GM10266 (cell line): Measurements from ENCODE around the gene UBE2Z.
A peak's percentile ranks its signal among the peaks of the same experiment; 100 is the strongest.
"Not testable (repeated sequence)": the region's sequence is repeated elsewhere in the genome, so short reads cannot be mapped to it uniquely, and the experiment has no call there.

Experiments used
- DNase-seq: peaks from one replicate; pipeline ENCODE4 v3.0.0; 2012; ENCODE audit errors: extremely low spot score
- TF ChIP-seq, protein P1 (sequence below): IDR thresholded peaks from 2 replicates; pipeline ENCODE4 v1.5.1; 2012; ENCODE audit warnings: mild to moderate bottlenecking, low read depth; ENCODE audit not compliant: control insufficient read depth, insufficient read depth; ENCODE audit errors: missing control alignments

UBE2Z gene

DNA sequence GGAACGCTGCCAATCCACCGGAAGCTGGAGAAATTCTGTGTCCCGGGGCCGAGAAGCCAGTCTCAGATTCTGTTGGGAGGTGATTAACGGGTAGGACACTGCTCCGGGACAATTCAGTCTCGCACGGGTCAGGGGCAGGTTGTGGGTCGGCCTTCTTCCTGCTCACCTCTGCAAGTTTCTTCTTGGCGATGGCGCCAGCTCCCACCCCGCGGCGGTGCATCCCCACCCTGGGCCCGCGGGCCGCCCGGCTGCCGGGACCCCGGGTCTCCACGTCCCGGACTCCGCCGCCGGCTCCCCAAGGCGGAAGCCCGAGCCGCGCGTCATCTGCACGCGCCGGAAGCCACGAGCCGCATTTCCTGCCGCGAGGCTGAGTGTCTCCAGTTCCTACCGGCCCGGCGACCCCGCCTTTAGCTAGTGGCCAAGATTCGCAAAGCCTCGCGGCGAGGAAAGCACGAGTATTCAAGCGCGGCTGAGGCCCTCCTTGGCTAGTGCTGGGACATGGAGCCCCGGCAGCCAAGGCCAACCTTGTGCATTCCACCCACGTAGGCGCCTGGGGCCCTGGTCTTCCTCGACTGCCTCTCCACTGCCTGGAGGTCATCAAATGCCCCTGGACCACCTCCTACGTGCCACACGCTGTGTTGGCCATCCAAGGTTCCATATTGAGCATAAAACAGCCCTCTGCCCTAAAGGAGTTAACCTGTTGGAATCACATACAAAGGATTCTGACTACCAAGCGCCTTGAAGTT lies 36.5 kb downstream of the UBE2Z start, which contains the start of gene SNF8:
TSS of gene SNF8 (minus strand) at position 328 of the 746 bp plus-strand sequence. CDS start at position 220, 108 bp downstream.
- TF ChIP-seq, protein P1, sequence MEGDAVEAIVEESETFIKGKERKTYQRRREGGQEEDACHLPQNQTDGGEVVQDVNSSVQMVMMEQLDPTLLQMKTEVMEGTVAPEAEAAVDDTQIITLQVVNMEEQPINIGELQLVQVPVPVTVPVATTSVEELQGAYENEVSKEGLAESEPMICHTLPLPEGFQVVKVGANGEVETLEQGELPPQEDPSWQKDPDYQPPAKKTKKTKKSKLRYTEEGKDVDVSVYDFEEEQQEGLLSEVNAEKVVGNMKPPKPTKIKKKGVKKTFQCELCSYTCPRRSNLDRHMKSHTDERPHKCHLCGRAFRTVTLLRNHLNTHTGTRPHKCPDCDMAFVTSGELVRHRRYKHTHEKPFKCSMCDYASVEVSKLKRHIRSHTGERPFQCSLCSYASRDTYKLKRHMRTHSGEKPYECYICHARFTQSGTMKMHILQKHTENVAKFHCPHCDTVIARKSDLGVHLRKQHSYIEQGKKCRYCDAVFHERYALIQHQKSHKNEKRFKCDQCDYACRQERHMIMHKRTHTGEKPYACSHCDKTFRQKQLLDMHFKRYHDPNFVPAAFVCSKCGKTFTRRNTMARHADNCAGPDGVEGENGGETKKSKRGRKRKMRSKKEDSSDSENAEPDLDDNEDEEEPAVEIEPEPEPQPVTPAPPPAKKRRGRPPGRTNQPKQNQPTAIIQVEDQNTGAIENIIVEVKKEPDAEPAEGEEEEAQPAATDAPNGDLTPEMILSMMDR = no peak
- DNase-seq = peak; percentile 94

DNA sequence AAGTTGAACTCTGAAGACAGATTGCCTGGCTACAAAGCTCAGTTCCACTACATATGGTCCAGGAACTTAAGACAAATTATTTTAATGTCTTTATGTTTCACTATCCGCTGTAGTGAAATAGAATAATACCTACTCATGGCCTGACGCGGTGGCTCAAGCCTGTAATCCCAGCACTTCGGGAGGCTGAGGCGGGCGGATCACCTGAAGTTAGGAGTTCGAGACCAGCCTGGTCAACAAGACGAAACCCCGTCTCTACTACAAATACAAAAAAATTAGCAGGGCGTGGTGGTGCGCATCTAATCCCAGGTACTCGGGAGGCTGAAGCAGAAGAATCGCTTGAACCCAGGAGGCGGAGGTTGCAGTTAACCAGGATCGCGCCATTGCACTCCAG lies 37.0 kb downstream of the UBE2Z start:
- DNase-seq = not testable (repeated sequence)

DNA sequence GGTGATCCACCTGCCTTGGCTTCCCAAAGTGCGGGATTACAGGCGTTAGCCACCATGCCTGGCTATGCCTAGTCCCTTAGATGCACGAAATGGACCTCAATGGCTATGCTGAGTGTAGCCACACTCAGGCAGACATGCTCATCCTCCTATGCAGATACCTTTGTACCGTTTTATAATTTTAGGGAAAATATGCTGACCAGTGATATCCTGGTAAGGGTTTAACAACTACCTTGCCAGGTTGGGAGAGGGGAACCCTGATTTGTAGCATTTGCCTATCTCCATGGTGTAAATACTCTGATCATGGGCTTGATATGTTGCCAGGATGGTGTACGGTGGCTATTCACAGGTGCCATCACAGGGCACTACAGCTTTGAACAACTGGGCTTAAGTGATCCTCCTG lies 43.4 kb downstream of the UBE2Z start:
- no peak for DNase-seq
- TF ChIP-seq, protein P1 = no peak

DNA sequence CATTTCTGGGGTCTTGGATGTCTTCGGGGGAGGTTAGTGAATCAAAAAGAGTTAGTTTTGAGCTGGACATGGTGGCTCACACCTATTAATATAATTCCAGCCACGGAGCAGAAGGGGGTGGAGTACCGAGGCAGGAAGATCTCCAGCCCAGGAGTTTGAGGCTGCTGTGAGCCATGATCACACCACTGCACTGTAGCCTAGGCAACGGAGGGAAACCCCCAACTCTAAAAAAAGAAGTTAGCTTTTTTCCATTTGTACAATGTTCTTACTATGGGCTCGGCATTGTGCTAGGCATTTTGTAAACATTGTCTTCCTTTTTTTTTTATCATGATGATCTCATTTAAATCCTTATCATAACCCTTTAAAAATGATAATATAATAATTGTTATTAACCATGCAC lies 44.7 kb downstream of the UBE2Z start:
- DNase-seq = peak; percentile 39
- TF ChIP-seq, protein P1 = no peak

DNA sequence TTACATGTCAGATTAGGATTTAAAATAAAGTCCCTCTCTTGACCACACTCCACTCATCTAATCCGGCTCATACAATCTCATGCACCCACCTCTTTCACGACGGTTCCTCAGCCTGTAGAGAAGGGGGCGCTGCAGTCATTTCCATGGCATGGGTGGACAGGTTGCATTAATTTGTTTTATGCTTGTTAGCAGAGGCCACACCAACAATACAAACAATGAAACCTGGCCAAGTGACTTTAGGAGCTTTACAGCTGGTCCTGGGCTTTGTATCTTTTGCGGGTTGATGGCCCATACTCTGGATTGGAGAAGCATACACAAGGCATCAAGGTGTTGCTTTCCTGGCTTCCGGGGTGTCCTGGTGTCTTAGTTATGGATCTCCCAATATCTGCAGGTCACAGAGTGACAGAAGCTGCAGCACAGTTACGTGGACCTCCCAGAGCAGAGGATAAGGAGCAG lies 46.1 kb downstream of the UBE2Z start:
- TF ChIP-seq, protein P1 = peak; percentile 45

DNA sequence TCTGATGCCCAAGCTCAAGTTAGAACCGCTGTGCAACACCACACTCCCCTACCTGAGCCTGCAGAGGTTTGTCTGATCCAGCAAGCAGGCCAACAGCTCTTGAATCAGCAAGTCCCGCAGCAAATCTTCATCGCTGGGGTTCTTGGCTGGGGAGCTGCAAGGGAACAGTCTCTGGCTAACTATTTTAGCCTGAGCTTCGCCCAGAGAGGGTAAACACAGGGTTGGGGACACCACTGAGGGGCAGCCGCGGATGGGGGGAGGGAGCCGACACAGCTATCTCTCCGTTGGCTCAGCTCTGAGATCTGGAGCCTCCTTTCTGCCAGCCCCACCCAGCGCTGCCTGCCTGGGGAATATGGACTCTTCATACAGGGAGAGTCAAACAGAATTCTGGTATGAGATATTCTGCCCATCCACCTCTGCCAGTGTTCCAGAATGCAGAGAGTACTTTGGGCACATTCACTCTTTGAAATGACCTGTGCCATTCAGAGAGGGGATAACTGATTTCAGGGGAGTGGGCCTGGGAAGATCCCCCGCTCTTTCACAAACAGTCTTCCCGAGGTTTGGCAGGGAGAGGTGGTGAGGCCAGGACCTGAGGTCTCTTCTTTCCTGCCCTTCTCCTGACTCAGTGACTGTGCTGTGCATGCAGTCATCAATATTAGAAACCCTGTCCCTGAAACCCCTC lies 52.8 kb downstream of the UBE2Z start:
- DNase-seq = no peak
- TF ChIP-seq, protein P1 = no peak

More for the DNA sequence above, 46.1 kb downstream of the UBE2Z start:
- DNase-seq = no peak

DNA sequence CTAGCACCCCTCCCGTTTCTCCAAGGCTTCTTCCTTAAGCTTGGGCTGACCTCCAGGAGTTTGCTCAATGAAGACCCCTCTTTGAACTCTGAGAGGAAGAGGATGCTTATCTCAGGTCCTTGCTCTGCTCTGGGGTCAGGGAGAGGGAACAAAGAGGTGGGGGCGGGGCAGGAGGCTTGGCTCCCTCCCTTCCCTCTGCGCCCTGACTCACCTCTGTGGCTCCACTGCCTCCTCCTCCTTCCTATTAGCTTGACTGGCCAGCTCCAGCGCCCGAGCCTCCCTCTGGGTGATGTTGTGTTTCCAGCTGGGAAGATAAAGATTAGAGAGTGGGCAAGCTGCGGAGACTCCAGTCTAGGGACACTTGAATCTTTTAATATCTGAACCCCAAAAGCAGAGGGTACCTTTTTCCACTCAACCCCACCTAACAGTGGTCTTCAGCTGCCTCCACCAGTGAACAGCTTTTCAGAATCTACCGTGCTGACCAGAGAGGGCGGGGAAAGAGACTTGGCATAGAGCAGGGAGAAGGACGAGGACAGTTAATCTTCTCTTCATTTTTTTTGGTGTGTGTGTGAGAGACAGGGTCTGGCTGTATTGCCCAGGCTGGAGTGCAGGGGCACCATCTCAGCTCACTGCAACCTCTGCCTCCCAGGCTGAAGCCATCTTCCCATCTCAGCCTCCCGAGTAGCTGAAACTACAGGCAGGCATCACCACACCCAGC lies 53.5 kb downstream of the UBE2Z start:
- DNase-seq = no peak
- TF ChIP-seq, protein P1 = no peak
